ENCODE data around the gene LAMC1.
"Not testable (repeated sequence)": the region's sequence is repeated elsewhere in the genome, so short reads cannot be mapped to it uniquely, and the experiment has no call there.

LAMC1 gene

DNA sequence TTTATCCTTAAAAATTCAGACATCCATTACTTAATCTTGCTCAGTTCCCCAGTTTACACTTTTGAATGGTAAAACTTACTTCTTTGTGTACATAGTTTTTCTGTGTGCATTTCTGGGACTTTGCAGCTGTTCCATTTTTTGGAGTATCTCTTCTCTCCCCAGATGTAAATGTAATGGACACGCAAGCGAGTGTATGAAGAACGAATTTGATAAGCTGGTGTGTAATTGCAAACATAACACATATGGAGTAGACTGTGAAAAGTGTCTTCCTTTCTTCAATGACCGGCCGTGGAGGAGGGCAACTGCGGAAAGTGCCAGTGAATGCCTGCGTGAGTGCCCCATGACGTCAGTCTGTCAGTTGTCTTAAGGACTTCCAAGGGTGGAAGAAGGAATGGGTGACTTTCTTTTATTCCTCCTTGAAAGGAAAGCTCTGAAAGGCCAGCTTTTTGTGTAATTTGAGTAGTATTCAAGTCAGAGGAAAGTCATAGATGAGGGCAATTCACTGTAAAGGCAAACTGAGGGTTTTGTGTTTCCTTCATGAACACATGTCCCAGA lies 87.2 kb downstream of the LAMC1 start:
- DNase-seq, result no peak

GRCh38 chr1:183114441-183114840 lies 91.2 kb downstream of the LAMC1 start:
- no peak for DNase-seq

GRCh38 chr1:183116416-183116815 lies 93.2 kb downstream of the LAMC1 start:
- no peak for DNase-seq

GRCh38 chr1:183121609-183122008 lies 98.4 kb downstream of the LAMC1 start:
- DNase-seq, result no peak

GRCh38 chr1:183124259-183124658 lies 101.0 kb downstream of the LAMC1 start:
- no peak for DNase-seq

DNA sequence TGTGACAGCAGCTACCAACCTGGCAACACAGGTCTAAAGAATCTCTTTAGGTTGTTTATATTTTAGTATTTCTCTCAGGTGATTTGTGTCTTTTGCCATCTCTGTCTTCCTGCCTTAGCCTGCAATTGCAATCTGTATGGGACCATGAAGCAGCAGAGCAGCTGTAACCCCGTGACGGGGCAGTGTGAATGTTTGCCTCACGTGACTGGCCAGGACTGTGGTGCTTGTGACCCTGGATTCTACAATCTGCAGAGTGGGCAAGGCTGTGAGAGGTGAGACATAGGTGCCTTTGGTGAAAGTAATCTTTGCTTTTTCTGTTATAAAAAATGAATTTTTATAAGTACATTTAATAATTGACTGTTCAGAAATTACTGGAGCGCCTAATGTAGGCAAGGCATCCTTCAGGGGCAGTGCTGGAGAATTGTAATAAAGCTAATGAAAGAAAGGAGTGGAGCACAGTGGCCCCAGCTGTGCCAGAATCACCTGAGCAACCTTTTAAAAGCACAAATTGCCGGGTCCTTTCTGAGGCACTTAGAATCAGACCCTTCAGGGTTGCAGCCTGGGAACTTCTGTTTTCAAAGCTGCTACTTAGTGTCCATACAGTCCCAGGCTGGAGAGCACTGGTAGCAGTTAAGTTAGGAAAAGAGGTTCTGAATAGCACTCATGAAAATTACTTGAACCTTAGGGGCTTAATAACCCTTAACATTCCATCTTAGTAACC lies 102.2 kb downstream of the LAMC1 start:
- no peak for DNase-seq

DNA sequence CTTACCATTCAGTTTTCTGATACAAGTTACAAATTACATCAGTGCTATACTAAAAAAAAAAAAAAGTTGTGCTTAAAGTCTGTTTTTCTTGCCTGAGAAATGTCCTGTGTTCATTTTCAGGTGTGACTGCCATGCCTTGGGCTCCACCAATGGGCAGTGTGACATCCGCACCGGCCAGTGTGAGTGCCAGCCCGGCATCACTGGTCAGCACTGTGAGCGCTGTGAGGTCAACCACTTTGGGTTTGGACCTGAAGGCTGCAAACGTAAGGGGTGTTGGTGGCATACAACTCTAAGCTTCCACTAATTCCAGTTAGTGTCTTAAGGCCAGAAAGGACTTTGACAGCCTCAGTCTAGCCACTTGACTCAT lies 102.8 kb downstream of the LAMC1 start:
- no peak for DNase-seq

DNA sequence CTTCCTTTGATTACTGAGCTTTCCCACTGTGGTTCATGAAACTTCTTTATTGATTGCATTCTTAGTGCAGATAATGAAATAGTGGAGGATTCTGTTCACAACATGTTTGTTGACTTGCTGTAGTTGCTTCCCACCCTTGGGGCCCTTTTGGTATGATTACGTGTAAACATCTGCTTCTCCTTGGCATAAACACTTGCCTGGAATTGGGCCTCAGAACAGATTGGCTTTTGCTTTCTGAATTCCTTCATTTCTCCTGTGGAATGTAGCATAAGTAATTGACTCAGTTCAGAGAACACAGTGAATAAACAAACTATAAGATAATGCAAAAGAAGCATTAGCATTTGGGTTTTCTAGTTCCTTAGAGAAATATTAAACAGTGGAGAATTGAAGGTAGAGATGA lies 103.3 kb downstream of the LAMC1 start:
- no peak for DNase-seq

DNA sequence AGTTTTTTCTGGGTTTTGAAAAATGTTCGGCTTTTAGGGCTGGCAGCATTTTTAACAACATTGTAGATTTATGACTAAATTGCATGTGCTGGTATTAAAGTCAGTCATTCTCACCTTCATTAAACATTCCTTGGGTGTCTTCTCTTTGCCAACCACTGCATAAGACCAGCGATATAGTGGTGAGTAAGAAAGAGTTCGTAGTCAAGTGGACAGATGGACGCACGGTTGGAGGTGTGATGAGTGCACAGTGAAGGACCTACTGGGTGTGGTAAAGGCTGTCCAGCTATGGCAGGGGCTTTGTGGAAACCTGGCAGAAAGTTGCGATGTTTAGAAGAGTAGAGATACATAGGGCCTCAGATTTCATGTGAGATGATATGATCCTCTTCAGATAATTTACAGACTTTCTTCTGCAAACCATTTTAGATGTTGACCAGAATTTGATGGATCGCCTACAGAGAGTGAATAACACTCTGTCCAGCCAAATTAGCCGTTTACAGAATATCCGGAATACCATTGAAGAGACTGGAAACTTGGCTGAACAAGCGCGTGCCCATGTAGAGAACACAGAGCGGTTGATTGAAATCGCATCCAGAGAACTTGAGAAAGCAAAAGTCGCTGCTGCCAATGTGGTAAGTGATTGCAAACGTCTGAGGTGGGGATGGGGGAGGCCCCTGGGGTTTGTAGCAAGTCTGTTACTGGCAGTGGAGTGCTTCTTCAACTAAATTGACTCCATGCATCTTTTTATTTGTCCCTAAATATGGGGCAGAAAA lies 106.9 kb downstream of the LAMC1 start:
- no peak for DNase-seq

DNA sequence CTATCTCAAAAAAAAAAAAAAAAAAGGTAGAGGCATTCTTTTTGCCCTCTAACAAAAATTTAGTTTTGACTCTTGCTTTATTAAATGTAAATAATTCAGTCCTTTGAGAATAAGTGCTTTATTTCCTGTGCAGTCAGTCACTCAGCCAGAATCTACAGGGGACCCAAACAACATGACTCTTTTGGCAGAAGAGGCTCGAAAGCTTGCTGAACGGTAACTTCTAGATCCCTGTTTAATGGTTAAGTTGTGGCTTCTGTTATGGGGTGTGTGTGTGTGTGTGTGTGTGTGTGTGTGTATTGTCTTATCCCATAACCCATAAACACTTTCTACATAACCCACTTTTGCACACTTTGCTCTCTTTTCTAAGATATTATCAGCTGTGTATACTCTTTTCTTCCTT lies 107.9 kb downstream of the LAMC1 start:
- DNase-seq, result no peak

GRCh38 chr1:183135336-183135735 lies 112.1 kb downstream of the LAMC1 start:
- DNase-seq, result no peak

DNA sequence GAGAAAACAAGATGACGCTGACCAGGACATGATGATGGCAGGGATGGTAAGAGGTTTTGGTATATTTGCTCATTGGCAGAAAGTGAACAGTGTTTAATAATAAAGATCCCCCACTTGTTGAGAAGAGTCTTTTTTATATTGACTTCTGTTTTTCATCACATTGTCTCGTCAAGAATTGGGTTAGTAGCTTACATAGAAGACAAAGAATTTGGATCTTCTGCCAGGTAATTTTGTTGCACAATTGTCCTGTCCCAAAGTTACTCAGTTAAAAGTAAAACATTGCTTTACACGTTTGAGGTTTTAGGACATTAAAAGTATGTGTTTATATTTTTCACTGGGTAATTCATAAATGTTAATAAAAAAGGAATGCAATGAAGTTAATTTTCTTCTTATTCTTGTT lies 114.6 kb downstream of the LAMC1 start:
- DNase-seq, result no peak

- DNase-seq, result no peak
Measured at GRCh38 chr1:183138301-183138700, 115.1 kb downstream of the LAMC1 start.

GRCh38 chr1:183139281-183139942 lies 116.2 kb downstream of the LAMC1 start:
- DNase-seq, result no peak

- DNase-seq, result no peak
Measured at GRCh38 chr1:183140633-183141032, 117.4 kb downstream of the LAMC1 start.

- DNase-seq, result no peak
Measured at GRCh38 chr1:183142171-183142570, 119.0 kb downstream of the LAMC1 start.

DNA sequence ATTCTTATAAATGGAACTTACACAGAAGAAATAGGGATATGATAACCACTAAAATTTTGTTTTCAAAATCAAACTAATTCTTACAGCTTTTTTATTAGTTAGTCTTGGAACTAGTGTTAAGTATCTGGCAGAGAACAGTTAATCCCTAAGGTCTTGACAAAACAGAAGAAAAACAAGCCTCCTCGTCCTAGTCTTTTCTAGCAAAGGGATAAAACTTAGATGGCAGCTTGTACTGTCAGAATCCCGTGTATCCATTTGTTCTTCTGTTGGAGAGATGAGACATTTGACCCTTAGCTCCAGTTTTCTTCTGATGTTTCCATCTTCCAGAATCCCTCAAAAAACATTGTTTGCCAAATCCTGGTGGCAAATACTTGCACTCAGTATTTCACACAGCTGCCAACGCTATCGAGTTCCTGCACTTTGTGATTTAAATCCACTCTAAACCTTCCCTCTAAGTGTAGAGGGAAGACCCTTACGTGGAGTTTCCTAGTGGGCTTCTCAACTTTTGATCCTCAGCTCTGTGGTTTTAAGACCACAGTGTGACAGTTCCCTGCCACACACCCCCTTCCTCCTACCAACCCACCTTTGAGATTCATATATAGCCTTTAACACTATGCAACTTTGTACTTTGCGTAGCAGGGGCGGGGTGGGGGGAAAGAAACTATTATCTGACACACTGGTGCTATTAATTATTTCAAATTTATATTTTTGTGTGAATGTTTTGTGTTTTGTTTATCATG lies 120.5 kb downstream of the LAMC1 start:
- DNase-seq, result no peak

DNA sequence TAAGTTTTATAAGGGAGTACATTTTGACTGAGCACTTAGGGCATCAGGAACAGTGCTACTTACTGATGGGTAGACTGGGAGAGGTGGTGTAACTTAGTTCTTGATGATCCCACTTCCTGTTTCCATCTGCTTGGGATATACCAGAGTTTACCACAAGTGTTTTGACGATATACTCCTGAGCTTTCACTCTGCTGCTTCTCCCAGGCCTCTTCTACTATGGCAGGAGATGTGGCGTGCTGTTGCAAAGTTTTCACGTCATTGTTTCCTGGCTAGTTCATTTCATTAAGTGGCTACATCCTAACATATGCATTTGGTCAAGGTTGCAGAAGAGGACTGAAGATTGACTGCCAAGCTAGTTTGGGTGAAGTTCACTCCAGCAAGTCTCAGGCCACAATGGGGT lies 121.5 kb downstream of the LAMC1 start:
- DNase-seq, result no peak

DNA sequence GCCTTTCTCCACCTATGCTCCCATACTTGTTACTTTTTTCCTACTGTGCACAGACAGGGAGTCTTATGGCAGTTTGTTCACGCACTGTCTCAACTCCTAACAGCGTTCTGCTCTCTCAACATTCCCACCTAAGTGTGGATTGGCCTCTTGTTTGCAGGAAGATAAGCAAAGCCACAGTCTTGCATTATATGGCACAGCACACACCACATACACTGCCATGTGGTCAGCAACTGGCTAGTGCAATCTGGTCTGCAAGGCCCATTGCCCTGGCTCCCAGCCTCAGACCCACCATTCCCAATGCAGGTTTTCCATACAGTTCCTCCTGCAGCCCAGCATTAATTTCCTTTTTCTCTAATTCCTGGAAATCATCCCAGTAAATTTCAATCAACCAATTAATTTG lies 124.5 kb downstream of the LAMC1 start:
- DNase-seq, result no peak

DNA sequence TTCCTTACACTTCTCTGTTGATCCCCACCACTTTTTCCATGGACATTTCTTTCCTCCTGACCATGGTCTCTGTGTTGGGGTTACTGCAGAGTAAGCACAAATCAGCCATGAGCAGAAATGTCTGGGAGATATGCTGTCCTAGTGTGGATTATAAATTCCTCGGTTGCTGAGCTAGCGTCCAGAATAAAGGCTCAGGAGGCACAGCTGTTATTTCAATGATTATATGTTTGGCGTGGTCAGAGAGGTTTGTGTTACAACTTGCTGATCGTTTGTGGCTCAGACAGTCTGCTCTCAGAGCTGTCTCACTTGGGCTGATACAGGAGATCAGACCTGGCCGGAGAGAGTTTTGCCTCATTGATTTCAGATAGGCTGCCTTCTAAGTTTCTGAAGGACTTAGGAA lies 125.4 kb downstream of the LAMC1 start:
- no peak for DNase-seq

GRCh38 chr1:183149273-183149672 lies 126.1 kb downstream of the LAMC1 start:
- DNase-seq, result no peak

GRCh38 chr1:183150032-183150431 lies 126.8 kb downstream of the LAMC1 start:
- DNase-seq, result not testable (repeated sequence)

DNA sequence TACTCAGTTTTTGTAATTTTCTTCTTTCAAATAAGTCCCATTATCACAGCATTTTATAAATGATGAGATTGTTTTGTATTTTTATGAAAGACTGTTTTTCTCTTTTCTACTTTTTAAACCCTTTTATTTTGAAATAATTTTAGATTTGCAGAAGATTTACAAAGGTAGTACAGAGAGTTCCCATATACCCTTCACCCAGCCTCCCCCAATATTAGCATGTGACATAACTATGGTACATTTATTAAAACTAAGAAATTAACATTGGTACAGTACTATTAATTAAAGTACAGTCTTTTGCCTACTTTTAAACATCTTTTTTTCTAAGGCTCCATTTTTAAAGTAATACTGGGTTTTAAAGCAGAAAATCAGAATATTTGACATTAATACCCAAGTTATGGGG lies 127.2 kb downstream of the LAMC1 start:
- DNase-seq, result no peak
